GM21390 (cell line): ENCODE results near the gene GRIN2C.

Experiments used
- ATAC-seq: cut with Tn5 transposase; IDR thresholded peaks from one replicate; pipeline ENCODE4 v1.9.1; 2021; ENCODE audit not compliant: unreplicated experiment

Gene GRIN2C

DNA sequence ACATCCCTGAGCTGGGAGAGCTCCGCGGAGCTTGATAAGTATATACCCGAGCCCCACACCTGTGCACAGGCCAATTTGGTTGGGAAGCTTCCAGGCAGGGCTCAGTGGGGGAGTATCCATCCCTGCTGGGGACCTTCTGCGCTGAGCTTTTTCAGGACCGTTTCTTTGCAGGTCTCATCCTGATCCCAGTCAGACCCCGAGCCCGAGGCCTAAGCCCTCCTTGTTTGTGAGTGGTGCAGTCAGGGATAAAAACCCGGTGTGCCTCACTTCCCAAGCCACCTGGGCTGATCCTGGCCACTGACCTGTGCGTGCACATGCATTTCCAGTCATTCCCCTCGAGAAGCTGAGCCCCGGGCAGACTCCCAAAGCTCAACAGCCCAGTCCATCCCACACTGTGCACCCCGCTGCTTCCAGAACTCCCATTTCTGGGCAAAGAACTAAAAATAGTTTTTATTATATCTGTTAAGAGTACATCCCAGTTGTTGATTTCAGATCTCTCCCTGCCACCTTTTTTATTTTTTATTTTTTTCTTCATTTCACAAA is 56.2 kb downstream of the GRIN2C start:
- ATAC-seq = no peak

DNA sequence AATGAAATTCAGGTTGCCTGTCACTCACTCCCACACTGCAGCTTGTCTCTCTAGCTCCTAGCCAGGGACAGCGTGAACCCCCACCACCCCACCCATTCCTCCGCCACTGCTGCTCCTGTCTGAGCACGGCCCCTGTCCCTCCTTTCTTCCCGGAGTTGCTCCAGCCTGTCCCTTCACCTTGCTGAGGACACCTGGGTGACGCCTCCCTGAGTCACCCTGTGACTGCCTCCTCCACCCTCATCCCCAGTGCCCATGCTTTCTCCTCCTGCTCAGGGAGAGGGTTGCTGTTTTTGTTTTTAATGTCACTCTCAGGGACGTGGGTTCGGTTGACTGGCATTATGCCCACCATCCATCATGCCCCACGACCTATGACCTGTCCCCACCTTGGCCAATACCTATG is 57.8 kb downstream of the GRIN2C start:
- no peak for ATAC-seq

DNA sequence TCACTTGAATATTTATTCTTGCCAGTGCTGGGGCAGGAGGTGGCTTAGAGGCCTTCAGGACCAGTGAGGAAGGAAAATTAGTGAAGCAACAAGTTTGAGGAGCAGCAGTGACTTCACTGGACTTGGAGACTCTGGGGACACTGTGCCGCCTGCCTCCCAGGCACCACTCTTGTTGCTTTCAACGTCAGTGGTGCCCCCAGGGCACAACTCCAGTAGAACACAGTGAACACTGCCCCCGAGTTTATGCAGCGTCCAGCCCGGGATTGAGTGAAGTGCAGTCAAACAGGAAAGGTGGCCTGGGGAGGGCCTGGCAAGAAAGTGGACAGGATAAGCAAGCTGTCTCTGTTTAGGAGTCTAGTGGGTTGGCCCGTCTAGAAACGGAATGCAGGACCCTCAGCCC is 59.2 kb downstream of the GRIN2C start:
- ATAC-seq = no peak

DNA sequence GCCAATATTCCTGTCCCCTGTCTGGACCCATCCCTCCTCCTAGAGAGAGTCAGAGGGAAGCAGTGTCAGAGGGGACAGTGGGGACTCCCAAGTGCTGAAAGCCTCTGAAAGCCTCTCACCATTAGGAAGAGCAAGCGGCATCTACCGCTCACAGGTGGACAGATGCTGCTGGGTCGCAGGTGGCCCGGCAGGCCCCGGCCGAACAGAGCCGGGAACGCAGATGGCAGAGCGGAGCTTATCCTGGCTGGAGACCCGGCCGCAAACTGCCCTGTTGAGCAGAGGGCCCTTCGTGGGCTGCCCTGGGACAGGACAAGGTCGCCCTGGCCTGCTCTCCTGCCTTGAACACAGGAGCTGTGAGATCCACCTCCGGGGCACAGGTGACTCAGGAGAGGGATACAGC is 60.6 kb downstream of the GRIN2C start:
- ATAC-seq = no peak

DNA sequence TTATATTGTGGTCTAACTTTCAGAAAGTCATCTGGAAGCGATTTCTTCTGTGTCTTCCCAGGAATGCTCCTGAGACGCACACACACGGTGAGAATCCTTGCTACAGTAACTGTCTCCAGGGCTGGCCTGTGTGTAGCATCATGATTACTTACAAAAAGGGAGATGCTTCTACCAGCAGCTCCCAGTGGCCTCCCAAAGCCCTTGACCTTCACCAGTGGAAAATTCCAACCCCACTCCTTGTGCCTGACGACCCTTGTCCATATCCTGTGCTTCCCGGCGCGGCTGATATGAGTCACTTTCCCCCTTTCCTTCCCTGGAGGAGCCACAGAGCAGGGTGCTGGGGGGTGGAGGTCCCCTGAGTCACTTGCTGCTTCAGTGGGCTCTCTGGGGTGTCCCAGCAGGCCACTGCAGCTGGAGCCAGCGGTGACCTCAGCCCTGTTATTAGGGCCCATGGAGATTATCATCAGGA is 61.4 kb downstream of the GRIN2C start:
- no peak for ATAC-seq

DNA sequence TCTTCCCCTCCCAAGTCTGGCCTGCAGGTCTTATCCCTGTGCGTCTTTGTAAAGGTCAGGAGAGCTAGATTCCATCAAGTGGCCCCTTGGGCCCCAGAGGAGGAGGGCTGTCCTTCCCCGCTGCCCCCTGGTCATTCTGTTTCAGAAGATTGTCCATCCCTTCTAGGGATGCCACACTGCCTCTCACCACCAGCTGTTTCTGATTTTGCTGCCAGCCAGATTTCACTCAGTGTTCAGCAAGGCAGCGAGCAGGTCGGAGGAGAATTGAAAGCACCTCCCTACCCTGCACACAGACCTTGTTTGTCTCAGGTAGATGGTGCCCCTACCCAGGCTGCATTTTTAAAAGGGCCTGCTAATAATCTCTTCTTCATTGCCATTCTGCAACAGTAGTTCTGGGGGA is 61.9 kb downstream of the GRIN2C start:
- ATAC-seq = no peak

DNA sequence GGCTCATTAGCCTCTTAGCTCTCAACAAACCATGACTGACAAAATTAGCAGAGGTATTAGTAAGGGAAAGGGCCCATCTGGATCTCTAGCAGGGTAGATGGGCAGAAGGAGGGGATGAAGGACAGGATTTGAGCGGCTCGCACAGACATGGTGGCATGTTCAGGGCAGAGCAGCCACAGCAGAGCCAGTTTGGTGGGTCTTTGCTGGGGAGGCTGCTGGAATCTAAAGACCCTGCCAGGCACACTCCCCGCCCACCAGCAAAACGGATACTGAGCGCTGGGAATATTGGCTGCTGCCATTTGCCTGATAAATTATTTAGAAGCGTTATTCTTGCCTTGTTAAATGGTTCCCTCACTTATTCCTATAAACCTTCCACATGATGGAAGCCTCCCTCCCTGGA is 62.8 kb downstream of the GRIN2C start:
- no peak for ATAC-seq

DNA sequence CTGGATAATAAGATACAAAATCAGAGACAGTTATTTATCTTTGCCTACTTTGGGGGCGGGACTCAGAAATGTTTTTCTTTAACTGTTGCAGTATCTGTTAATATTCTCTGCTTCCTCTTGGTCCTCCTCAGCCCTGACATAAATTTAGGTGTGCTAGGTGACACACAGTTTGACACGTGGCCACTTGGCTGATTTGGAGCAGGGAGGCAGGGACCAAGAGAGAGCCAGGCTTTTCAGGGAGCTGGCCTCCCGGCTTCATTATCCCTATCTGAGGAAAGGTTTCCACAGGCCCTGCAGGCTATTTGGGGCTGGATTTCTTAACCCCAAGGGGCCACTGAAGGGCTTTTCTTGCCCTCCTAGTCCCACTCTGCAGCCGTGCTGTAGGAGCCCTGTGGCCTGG is 63.5 kb downstream of the GRIN2C start:
- no peak for ATAC-seq

DNA sequence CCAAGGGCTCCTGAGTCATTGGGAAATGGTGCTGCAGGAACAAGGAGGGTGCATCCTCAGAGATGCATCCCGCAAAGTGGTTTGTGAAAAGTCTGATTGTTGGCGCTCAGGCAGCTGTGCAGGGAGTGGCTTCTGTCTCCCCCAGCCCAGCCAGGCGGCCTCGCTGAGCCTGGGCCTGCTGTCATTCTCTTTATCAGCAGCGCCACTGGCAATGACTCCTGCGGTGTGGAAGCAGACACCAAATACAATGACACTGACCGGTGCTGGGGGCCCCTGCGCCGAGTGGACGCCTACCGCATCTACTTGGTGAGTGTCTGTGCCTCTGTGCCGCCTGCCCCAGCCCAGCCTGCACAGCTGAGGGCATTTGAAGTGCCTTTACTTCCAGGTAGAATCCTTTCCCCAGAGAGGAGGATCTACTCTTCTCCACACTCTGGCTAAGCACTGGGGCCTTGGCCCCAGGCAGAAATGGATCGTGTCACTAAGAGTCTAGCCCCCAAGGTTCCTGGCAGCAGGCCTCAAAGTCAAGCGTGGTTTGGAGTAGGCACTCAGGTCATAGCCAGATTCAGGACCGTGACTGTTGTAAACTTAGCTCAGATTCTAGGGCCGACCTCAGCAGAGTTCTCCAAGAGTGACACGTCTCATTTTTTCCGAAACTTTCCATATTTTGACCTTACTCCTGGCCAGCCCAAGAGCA is 64.2 kb downstream of the GRIN2C start:
- no peak for ATAC-seq

DNA sequence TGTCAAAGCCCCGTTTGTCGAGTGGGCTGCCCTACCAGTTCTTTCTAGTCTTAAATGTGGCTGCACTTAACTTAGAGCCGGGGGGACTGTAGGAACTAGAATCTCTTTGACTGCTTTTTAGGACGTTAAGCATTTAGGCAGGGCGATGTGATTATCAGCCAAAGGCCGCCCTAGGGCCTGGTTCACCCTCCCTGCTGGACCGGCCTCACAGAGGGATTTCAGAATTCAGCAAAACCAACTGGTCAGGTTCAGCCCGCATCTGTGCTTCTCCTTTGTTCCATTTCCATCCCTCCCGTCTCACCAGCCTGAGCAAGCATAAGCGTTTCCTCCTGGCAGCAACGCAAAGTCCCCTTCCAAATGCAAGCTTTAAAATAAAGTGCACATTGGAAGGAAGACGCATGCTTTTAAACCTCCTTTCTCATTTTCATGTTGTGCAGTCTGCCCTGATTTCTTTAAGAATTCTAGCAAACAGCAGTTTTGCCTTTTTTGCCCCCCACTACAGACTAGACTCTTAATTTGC is 67.0 kb downstream of the GRIN2C start:
- no peak for ATAC-seq
